Stimulated activated naive CD4-positive, alpha-beta T cell treated with Interleukin-2 at 50 U/mL for 16 hours (primary cell): ENCODE measurements around the gene FAIM.
"Not testable (repeated sequence)": the region's sequence is repeated elsewhere in the genome, so short reads cannot be mapped to it uniquely, and the experiment has no call there.

Source experiments
- DNase-seq: peaks from one replicate; lab custom pipeline; 2025; lab: John Stamatoyannopoulos, UW

FAIM gene, protein sequence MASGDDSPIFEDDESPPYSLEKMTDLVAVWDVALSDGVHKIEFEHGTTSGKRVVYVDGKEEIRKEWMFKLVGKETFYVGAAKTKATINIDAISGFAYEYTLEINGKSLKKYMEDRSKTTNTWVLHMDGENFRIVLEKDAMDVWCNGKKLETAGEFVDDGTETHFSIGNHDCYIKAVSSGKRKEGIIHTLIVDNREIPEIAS

DNA sequence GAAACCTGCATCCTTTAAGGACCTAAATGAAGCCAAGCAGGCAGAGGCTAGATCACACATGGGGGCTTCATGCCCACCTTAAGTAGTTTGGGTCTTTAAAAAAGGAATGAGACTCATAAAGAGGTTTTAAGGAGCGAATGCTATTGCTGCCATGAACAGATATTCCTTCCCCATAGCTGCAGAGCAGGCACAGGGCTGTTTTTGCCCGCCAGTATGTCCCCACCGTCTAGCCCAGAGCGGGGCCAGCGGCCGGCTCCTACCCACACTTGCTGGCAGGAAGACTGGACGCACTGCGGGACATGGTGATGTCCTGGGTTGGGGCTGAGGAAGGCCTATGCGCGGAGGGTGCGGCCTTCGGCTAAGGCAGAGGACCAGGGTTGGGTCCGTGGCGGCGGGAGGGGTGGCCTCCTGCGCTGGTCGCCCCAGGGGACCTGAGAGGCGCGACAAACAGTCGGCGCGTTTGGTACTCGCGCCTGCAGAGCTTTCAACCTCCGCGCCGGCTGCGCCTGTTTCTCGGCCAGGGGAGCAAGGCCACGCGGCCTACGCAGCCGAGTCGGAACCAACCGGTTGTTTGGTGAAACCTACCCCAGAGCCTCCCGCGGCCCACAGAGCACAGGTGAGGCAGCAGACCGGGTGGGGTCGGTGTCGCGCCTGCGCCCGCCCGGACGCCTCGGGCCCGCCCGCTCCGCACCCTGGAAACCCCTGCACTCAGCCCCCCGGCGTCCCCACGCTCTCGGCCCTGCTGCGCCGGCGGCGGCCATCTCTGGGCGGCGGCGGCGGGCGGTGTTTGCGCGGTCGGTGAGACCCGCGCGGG is at the start of gene FAIM:
FAIM (plus strand) TSS at position 450 of the 814 bp plus-strand sequence. CDS start 10,956 bp downstream, outside the sequence.
- DNase-seq, result peak; percentile 67

DNA sequence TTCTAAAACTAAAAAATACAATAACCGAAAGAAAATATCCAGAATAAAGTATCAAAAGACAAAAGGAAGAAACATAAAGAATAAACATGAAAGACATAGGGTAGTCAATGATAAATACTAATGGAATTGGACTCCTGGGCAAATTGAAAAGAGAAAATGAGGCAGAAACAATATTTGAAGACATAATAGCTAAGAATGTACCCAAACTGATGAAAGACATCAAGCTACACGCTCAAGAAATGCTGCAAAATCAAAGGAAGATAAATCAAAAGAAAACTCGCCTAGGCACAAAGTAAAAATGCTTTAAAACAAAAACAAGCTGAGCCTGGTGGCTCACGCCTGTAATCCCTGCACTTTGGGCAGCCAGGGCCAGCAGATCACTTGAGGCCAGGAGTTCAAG is 49.4 kb upstream of the FAIM start:
- no peak for DNase-seq

DNA sequence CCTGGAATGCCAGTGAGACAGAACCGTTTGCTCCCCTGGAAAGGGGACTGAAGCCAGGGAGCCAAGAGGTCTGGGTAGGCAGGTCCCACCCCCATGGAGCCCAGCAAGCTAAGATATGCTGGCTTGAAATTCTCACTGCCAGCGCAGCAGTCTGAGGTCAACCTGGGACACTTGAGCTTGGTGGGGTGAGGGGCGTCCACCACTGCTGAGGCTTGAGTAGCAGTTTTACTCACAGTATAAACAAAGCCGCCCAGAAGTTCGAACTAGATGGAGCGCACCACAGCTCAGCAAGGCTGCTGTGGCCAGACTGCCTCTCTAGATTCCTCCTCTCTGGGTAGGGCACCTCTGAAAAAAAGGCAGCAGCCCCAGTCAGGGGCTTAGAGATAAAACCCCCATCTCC is 48.1 kb upstream of the FAIM start:
- DNase-seq, result no peak

DNA sequence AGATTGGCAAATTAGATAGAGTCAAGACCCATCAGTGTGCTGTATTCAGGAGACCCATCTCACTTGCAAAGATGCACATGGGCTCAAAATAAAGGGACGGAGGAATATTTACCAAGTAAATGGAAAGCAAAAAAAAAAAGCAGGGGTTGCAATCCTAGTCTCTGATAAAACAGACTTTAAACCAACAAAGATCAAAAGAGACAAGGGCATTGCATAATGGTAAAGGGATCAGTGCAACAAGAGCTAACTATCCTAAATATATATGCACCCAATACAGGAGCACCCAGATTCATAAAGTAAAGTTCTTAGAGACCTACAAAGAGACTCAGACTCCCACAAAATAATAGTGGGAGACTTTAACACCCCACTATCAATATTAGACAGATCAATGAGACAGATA is 45.7 kb upstream of the FAIM start:
- not testable (repeated sequence) for DNase-seq

DNA sequence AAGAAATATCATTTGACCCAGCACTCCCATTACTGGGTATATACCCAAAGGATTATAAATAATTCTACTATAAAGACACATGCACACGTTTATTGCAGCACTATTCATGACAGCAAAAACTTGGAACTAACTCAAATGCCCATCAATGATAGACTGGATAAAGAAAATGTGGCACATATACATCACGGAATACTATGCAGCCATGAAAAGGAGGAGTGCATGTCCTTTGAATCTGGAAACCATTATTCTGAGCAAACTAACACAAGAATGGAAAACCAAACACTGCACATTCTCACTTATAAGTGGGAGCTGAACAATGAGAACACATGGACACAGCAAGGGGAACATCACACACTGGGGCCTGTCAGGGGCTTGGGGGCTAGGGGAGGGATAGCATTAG is 42.3 kb upstream of the FAIM start:
- not testable (repeated sequence) for DNase-seq

DNA sequence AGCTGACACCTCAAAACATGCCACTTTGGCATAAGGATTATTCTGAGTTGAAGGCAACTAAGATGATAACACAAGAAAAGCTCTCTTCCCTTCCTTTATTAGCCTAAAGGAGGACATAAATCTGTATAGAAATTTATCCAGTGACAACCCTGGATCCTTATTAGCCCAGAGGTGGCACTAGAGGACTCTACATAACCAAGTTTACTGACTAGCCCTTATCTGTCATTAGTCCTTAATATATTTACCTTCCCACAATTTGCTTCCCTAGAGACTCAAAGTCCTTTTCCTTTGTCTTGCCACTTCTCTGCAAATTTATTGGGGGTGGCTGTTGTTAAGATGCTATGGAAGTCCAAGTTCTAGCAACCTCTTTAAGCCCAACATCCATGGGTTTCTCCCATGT is 41.2 kb upstream of the FAIM start:
- no peak for DNase-seq

DNA sequence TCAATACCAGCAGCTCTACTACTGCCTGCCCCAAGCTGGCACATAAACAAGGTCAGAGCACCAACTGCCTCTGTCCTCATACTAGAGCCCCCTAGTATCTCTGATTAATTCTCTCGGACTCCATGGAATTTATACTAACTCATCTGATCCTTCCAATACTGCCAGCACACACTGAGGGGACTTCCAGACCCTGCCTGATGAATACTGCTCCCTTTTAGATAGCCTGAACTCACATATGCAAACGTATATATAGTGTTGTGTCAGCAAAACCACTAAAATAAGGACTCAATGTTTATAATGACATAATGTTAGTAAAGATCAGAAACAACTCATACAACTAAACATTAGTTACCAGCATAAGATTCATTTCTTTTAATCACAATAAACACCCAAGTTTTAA is 39.5 kb upstream of the FAIM start:
- DNase-seq, result no peak

DNA sequence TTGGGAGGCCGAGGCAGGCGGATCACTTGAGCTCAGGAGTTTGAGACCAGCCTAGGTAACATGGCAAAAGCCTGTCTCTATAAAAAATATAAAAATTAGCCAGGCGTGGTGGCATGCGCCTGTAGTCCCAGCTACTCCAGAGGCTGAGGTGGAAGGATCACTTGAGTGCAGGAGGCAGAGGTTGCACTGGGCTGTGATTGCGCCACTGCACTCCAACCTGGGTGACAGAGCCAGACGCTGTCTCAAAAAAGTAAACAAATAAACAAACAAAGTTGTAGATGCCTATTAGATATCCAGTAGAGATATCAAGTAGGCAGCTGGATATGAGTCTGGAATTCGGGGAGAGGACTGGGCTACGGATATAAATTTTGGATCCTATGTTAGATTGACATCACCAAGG is 38.9 kb upstream of the FAIM start:
- DNase-seq, result not testable (repeated sequence)

DNA sequence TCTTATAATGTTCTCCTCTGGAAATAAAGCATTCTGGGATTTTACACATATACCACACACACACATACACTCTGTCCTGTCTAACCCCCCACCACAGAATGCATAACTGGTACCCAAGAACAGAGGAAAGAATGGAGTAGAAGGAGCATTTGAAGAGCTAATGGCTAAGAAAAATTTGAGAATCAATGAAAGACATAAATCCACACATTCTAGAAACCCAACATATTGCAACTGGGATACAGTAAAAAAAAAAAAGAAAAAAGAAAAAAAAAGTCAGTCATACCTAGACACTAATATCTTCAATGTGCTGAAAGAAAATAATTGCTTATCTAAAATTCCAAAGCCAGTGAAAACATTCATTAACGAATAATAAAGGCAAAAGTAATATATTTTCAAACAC is 35.4 kb upstream of the FAIM start:
- no peak for DNase-seq

DNA sequence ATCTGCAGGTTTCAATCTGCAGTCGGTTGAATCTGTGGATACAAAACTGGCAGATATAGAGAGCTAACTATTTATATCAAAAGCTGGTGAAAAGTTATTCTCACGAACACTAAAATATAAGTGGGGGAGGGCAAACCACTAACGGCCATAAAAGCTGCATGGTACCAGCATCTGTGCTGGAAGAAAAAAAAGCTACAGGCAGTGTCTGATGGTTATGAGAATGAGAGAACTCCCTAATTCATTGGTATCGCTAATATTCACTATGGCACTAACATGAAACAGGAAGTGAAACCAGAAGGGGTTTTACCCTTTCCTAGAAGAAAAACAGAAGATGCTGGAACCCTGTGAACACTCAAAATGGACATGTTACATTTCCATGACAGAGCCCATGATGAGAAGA is 30.4 kb upstream of the FAIM start:
- DNase-seq, result no peak

DNA sequence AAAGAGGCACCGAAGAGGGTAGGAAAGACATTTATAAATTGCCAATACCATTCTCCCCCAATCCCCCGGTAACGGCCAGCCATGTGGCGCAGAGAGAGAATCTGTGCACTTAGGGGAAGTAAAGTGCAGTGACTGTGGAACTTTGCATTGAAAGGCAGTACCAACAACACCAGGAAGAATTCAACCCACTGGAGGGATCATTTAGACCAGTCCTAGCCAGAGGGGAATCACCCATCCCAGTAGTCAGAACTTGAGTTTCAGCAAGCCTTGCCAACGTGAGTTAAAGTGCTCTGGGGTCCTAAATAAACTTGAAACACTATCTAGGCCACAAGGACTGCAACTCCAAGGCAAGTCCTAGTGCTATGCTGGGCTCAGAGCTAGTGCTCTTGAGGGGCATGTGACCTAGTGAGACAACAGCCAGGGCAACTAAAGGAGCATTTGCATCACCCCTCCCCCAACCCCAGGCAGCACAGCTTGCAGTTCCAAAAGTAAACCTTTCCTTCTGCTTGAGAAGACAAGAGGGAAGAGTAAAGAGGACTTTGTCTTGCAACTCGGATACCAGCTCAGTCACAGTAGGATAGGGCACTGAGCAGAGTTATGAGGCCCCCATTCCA is 29.5 kb upstream of the FAIM start:
- no peak for DNase-seq

DNA sequence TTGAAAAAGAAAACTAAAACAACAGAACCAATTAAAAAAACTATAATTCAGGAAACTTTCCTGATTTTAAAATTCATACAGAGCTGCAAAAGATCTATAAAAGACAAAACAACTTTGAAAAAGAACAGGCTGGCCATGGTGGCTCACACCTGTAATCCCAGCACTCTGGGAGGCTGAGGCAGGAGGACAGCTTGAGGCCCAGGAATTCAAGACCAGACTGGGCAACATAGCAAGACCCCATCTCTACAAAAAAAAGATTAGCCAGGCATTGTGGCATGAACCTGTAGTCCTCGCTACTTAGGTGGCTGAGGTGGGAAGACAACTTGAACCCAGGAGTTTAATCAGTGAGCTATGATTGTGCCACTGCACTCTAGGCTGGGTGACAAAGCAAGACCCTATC is 21.2 kb upstream of the FAIM start:
- no peak for DNase-seq

DNA sequence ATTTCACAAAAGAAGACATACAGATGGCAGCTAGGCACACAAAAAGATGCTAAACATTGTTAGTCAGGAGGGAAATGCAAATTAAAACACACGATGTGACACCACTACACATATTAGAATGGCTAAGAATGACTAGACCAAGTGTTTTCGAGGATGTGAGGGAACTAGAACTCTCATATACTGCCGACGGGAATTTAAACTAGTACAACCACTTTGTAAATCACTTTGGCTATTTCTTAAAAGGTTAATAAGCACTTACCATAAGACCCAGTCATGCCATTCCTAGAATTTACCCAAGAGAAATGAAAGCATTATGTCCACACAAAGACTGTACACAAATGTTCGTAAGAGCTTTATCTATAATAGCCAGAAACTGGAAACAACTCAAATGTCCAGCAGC is 20.1 kb upstream of the FAIM start:
- no peak for DNase-seq

DNA sequence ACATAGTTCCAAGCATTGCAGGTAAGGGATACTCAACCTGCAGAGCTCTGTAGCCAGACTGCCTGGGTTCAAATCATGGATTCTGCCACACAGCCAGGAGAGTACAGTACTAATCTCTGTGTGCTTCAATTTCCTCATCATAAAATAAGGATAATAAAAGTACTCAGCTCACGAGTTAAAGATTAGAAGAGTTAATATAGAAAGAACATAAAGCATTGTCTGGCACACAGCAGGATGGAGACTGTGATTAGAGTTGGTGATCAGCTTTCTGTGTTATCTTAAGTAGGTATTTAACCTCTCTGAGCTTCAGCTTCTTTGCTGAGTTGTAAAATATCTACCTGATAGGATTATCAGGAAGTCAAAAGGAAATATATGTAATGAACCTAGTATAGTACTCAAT is 17.2 kb upstream of the FAIM start:
- DNase-seq, result no peak

DNA sequence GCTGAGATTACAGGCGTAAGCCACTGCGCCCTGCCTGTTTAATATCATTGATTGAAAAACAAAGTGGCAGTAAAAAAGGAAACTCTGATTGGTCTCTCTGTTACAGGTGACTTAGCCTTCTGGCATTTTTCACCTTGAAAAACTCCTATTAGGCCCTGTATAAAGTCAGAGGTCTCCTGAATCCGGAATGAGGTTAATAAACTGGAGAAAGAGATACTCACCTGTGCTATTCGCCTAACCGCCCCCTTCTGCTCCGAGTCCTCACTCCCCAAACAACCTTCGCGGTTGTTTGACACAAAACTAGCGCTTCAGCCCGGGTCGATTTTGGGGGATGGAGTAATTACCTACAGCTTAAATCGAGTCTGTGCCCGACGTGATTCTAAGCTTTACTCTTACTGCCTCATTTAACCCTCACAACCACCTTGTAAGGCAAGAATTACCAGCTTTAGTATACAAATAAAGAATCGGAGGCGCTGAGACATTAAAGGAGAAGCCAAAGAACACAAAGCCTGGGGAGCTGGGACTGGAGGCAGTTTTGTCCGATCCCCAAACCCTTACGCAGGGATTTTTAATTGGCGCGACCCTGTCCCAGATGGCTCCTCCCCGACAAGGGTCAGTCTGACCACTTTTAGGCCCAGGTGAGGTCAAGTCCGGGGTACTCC is 15.0 kb upstream of the FAIM start:
- DNase-seq, result no peak

DNA sequence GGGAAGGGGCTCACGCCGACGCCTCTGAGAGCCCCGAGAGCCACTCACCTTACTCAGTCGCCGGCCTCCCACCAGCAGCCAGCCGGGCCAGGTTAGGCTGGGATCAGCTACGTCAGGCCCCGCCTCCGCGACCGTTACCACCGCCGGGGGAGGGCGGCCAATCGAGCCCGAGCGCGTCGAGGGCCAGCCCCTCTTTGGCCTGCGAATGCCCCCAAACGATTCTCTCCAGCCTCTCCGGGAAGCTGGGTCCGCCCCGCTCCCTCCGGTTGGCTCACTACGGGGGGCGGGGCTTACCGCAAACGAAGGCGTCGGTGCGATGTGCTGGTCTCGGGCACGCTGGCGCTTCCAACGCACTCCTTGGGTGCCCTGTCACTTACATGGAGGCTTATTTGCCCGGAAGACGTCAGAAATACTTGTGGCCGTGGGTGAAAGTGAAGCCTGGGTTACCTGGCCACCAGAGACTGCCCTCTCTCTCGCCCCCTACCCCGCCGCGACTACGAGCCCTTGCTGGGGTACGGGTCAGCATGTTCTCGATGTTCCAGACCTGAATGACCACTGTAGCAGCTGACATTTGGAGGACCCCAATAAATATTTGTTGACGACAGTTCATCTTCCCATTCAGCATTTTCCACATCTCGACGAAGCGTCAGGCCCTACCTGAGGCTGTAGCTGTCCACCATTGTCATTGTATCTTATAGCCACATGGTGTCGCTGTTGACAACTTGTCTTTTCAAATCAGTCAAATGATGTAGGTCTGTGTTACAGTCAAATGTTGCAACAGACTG is 14.2 kb upstream of the FAIM start, which contains the start of gene CEP70:
CEP70 (minus strand) TSS at position 111 of the 785 bp plus-strand sequence. CDS start 21,333 bp downstream, outside the sequence.
- DNase-seq, result no peak

DNA sequence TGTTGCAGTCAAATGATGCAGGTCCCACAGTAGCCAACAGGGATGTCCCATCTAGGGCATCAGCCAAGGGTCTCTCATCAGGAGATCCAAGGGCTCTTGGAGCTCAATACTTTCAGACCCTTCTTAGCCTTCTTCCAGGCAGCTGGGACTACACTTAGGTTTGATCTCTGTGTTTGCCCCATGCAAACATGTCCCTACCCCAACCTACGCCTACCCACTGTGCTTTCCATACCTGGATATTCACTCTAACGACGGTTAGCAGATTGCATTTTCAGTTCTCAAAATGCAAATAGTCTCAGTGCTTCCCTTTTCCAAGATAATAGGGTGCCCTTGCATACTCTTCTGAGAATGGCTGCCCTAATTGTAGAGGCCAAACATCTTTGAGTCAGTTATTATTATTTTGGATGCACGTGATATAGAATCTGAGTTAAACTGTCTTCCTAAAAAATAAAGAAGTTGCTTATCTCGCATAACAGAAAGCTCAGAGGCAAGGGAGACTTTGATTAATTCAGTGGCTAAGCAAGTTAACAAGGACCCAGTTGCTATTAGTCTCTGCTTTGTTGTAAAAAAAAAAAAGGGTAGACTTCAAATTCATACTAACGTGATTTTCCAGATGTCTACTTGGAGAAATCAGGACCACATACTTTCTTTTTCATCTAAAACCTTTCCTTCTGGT is 13.5 kb upstream of the FAIM start:
- DNase-seq, result no peak

DNA sequence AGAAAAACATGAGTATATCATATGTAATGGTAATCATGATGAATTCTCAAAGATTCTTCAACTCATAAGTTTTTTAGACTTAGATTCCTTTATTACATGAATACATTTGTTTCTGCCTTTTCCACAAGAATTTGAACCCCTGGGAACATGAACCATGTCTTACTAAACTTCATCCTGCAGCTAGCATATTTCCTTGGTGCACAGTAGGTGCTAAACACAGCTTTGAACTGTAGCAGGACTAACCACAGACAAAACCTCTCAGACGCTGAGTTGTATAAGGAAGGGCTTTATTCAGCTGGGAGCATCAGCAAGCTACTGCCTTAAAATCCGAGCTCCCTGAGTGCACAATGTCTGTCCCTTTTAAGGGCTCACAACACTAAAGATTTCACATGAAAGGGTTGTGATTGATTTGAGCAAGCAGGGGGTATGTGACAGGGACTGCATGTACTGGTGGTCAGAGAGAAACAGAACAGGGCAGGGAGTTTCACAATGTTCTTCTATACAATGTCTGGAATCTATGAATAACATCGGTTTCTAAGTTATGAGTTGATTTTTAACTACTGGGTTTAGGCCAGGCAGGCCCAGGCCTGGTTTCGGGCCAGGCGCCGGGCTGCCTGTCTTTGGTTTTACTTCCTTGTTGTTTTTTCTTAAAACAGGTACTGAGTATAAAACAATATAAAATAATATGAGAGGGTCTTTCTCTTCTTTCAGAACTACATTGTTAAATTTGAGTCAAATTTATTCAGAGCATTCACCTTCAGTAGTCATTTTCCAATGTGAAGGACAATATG is 11.2 kb upstream of the FAIM start:
- DNase-seq, result not testable (repeated sequence)

DNA sequence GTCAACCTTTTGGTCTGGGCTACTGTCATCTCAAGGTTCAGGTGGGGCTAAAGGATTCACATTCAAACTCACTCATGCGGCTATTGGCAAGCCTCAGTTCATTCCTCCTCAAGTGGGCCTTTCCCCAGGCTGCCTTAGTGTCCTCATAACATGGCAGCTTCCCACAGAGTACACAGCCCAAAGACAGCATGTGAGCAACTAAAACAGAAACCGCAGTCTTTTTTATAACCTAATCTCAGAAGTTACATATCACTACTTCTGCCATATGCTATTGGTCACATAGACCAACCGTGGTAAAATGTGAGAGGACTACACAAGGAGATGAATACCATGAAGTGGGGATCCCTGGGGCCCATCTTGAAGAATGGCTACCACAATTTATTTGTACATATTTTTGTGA is 10.0 kb upstream of the FAIM start:
- DNase-seq, result no peak

DNA sequence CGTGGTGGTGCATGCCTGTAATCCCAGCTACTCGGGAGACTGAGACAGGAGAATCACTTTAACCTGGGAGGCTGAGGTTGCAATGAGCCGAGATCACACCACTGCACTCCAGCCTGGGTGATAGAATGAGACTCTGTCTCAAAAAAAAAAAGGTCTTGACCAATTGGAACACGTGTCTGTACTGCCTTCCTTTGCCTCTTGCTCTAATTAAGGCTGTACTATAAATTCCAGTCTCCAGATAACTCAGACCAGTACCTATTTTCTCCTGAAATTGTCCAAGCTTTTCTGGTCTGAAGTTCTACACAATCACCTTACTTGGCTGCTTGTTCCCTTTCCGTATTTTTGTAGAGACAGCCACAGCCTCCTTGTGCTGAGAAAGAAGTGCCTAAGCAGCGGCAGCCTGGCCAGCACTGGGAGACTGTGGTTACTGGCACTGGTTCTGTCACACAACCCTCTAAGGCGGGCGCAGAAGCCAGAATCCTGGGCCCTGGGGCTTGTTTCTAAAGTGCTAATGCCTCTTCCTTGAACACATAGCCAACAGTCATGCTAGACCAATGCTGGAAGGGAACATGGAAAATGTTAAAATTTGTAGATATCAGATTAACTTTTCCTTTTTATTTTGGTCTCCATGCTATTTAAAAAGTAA is 8.3 kb upstream of the FAIM start:
- DNase-seq, result no peak
